GM12865 (cell line): ENCODE results near the gene TTLL11.

Source experiments
- DNase-seq: peaks from one replicate; pipeline ENCODE4 v3.0.0; 2010; ENCODE audit warnings: low read depth
- H3K4me3 ChIP-seq: 2 replicates; pipeline ENCODE4 v1.5.1; 2011; ENCODE audit warnings: mild to moderate bottlenecking, low read depth, low read length, control low read depth
- TF ChIP-seq, protein P1 (sequence below): IDR thresholded peaks from 2 replicates; pipeline ENCODE4 v1.5.1; 2011; ENCODE audit warnings: low read length, control low read depth, low read depth, inconsistent platforms; ENCODE audit not compliant: insufficient read depth; ENCODE audit errors: missing control alignments

TTLL11 gene

DNA sequence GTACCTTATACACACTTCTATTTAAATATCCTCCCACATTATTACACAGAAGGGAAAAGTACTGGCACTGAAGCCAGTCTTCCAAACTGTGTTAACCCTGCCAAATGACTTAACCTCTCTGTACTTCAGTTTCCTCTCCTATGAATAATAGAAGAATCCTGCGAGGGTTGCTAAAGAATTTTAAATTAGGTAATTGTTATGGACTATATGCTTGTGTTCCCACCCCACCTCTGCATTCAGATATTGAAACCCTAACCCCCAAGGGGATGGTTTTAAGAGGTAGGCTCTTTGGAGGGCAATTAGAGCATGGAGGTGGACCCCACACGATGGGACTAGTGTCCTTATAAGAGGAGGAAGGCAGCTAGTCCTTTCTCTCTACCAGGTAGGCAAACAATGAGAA is 72.7 kb downstream of the TTLL11 start:
- TF ChIP-seq, protein P1, sequence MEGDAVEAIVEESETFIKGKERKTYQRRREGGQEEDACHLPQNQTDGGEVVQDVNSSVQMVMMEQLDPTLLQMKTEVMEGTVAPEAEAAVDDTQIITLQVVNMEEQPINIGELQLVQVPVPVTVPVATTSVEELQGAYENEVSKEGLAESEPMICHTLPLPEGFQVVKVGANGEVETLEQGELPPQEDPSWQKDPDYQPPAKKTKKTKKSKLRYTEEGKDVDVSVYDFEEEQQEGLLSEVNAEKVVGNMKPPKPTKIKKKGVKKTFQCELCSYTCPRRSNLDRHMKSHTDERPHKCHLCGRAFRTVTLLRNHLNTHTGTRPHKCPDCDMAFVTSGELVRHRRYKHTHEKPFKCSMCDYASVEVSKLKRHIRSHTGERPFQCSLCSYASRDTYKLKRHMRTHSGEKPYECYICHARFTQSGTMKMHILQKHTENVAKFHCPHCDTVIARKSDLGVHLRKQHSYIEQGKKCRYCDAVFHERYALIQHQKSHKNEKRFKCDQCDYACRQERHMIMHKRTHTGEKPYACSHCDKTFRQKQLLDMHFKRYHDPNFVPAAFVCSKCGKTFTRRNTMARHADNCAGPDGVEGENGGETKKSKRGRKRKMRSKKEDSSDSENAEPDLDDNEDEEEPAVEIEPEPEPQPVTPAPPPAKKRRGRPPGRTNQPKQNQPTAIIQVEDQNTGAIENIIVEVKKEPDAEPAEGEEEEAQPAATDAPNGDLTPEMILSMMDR, result no peak
- H3K4me3 ChIP-seq, result no peak overlapping the region
- DNase-seq, result no peak

DNA sequence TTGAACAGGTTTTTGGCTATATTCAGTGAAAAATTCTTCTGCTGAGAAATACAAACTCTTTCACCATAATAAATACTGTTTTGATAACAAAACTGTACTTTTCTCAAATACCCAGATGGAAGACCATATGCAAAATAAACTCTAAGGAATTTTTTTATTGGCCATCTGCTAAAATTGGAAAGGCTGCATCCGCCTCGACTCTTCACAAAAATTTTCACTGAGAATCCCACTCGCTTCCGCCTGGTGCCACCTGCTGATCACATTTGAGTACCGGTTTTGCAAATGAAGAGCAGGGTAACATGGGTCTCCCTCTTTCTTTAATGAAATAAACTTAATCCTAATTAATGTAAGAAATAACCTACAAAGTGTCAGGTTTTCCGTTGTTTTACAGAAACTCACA is 76.4 kb downstream of the TTLL11 start:
- TF ChIP-seq, protein P1, result no peak
- no peak overlapping the region for H3K4me3 ChIP-seq
- no peak for DNase-seq

DNA sequence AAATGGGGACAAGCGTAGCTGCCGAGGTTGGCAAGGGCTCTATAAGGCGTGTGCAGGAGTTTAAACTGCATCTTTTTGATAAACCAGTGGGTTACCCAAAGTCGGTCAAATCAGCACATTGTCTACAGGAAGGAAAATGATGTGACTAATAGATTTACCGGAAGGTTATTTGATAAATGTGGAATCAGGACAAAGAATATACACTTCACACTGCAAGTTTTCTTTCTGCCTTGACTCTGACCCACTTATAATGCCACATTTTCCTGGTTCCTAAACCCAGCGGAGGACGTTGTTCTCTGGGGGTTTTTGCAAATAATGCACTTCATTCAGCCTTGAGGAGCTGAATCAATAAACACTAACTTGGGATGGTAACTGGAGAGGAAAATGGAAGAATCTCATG is 76.8 kb downstream of the TTLL11 start:
- no peak for DNase-seq
- no peak overlapping the region for H3K4me3 ChIP-seq
- TF ChIP-seq, protein P1, result no peak

DNA sequence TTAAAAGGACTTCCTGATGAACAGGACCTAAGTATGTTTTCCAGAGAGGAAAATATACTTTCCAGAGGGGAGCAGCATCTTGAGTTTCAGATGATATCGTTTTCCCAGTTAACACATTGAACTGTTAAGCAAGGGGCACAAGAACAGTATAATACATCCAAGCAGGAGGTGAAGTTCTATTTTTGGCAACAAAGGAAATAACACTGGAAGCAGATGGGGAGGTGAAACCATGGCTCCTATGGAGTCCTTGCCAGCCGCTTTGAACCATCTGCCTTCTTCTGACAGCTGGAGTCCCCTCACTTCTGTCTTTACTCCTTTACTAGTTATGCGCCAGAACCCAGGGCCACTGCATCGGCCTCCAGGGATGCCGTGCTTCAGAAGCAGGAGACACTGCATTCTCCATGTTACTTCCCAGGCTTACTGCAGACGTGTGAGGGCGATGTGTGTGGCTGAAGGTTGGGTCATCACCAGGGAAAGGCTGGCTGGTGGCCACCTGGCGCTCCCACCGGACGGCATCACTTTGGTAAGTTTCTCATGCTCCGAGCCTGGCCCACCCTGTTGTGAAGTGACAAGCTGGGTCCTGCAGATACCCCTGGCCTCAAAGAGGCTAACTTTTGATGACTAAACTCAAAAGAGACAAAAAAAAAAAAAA is 77.8 kb downstream of the TTLL11 start:
- no peak for DNase-seq
- H3K4me3 ChIP-seq, result no peak overlapping the region
- TF ChIP-seq, protein P1, result no peak

DNA sequence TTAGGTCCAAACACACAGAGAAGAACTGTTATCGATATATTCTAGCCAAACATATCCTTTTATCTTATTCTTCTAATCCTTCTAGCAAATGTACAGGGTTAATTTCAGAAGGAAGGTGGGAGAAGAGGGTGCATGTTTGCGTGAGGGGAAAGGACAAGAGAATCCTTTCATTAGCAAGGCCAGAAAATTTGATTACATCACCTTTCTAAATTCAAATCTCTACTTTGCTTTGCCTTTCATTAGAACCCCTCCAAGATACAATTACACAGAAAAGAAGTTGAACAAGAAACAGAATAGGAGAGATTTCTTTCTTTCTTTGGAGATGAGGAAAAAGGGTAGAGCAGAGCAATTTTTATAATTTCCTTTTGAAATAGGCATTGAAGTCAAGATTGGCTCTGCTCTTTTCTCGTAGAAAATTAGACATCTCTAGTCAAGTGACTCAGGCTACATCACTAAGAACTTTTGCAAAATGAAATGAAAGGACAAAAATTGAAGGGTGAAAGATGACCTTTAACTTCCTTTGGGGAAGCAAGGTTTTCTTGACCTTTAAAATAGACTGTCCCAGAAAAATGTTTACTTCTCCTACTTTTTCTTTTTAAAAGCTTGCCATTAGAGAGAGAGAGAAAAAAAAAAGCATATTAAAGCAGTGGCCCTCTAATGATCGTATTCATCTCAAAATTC is 81.2 kb downstream of the TTLL11 start:
- H3K4me3 ChIP-seq, result no peak overlapping the region
- no peak for DNase-seq
- TF ChIP-seq, protein P1, result no peak

DNA sequence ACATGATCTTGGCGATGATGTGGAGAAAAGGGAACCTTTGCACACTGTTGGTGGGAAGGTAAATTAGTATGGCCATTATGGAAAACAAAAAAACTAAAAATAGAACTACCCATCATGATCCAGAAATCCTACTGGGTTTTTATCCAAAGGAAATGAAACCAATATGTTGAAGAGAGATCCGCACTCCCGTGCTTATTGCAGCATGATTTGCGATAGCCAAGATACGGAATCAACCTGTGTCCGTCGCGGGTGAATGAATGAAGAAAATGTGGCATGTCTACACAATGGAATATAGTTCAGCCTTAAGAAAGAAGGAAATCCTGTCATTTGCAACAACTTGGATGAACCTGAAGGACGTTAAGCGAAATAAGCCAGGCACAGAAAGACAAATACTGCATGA is 84.5 kb downstream of the TTLL11 start:
- DNase-seq, result no peak
- no peak overlapping the region for H3K4me3 ChIP-seq
- TF ChIP-seq, protein P1, result no peak
